KOPT-K1 (cell line): ENCODE results near the gene MGAT5.

Experiments used
- H3K27ac ChIP-seq: fragments of 200-600 bp; sonication (generic); 2 replicates; pipeline ENCODE4 v1.5.1; 2016; ENCODE audit warnings: antibody characterized with exemption, mild to moderate bottlenecking, low read depth, low read length; ENCODE audit not compliant: poor library complexity, severe bottlenecking
- H3K36me3 ChIP-seq: fragments of 200-600 bp; sonication (generic); 2 replicates; pipeline ENCODE4 v1.5.1; 2017; ENCODE audit warnings: antibody characterized with exemption, mild to moderate bottlenecking, low read length, moderate library complexity; ENCODE audit not compliant: insufficient read depth
- H3K9me3 ChIP-seq: fragments of 200-600 bp; sonication (generic); 2 replicates; pipeline ENCODE4 v1.5.1; 2017; ENCODE audit warnings: antibody characterized with exemption, low read length, mild to moderate bottlenecking; ENCODE audit not compliant: insufficient read depth, poor library complexity, severe bottlenecking

MGAT5 gene

GRCh38 chr2:134372141-134372540 lies 118.3 kb downstream of the MGAT5 start:
- 0 out of 2 replicates have a peak, but pooled peaks cover 6% of the 10 kb centered on the region for H3K36me3 ChIP-seq
- H3K27ac ChIP-seq = no peak overlapping the region
- no peaks in the 10 kb centered on the region for H3K9me3 ChIP-seq

GRCh38 chr2:134372611-134373131 lies 118.8 kb downstream of the MGAT5 start:
- Histone ChIP-seq H3K27ac (no peak overlapping the region), H3K9me3 (no peaks in the 10 kb centered on the region), H3K36me3 (0 out of 2 replicates have a peak, but pooled peaks cover 6% of the 10 kb centered on the region)

GRCh38 chr2:134375935-134376334 lies 122.1 kb downstream of the MGAT5 start:
- 0 out of 2 replicates have a peak, but pooled peaks cover 6% of the 10 kb centered on the region for H3K36me3 ChIP-seq
- no peak overlapping the region for H3K27ac ChIP-seq
- no peaks in the 10 kb centered on the region for H3K9me3 ChIP-seq

- Histone ChIP-seq H3K27ac (no peak overlapping the region), H3K9me3 (no peaks in the 10 kb centered on the region), H3K36me3 (0 out of 2 replicates have a peak, but pooled peaks cover 6% of the 10 kb centered on the region)
Observed at GRCh38 chr2:134377730-134378129, 123.9 kb downstream of the MGAT5 start.

GRCh38 chr2:134379293-134379692 lies 125.4 kb downstream of the MGAT5 start:
- H3K9me3 ChIP-seq = no peaks in the 10 kb centered on the region
- no peaks in the 10 kb centered on the region for H3K36me3 ChIP-seq

GRCh38 chr2:134379722-134380121 lies 125.8 kb downstream of the MGAT5 start:
- H3K9me3 ChIP-seq = no peaks in the 10 kb centered on the region
- no peaks in the 10 kb centered on the region for H3K36me3 ChIP-seq
- no peak overlapping the region for H3K27ac ChIP-seq

More at GRCh38 chr2:134379293-134379692, 125.4 kb downstream of the MGAT5 start:
- no peak overlapping the region for H3K27ac ChIP-seq

GRCh38 chr2:134381141-134381540 lies 127.3 kb downstream of the MGAT5 start:
- H3K9me3 ChIP-seq = no peaks in the 10 kb centered on the region
- H3K27ac ChIP-seq = no peak overlapping the region
- H3K36me3 ChIP-seq = no peaks in the 10 kb centered on the region

- Histone ChIP-seq H3K9me3 (no peaks in the 10 kb centered on the region), H3K27ac (no peak overlapping the region), H3K36me3 (no peaks in the 10 kb centered on the region)
Observed at GRCh38 chr2:134384131-134384530, 130.3 kb downstream of the MGAT5 start.

- H3K36me3 ChIP-seq = no peaks in the 10 kb centered on the region
- no peak overlapping the region for H3K27ac ChIP-seq
Observed at GRCh38 chr2:134385195-134385594, 131.3 kb downstream of the MGAT5 start.

GRCh38 chr2:134386310-134386709 lies 132.4 kb downstream of the MGAT5 start:
- no peak overlapping the region for H3K27ac ChIP-seq
- H3K9me3 ChIP-seq = no peaks in the 10 kb centered on the region
- H3K36me3 ChIP-seq = no peaks in the 10 kb centered on the region

More at GRCh38 chr2:134385195-134385594, 131.3 kb downstream of the MGAT5 start:
- H3K9me3 ChIP-seq = no peaks in the 10 kb centered on the region

- no peak overlapping the region for H3K27ac ChIP-seq
- H3K36me3 ChIP-seq = no peaks in the 10 kb centered on the region
- H3K9me3 ChIP-seq = no peaks in the 10 kb centered on the region
Observed at GRCh38 chr2:134389381-134389780, 135.5 kb downstream of the MGAT5 start.

- H3K27ac ChIP-seq = no peak overlapping the region
- H3K36me3 ChIP-seq = no peaks in the 10 kb centered on the region
- no peaks in the 10 kb centered on the region for H3K9me3 ChIP-seq
Observed at GRCh38 chr2:134391751-134392160, 137.9 kb downstream of the MGAT5 start.

GRCh38 chr2:134392442-134393074 lies 138.7 kb downstream of the MGAT5 start:
- Histone ChIP-seq H3K36me3 (no peaks in the 10 kb centered on the region; the same call in 1 of the 2 replicates), H3K9me3 (no peaks in the 10 kb centered on the region), H3K27ac (no peak overlapping the region)

GRCh38 chr2:134393075-134393461 lies 139.2 kb downstream of the MGAT5 start:
- no peaks in the 10 kb centered on the region for H3K9me3 ChIP-seq
- no peaks in the 10 kb centered on the region; the same call in 1 of the 2 replicates for H3K36me3 ChIP-seq
- no peak overlapping the region for H3K27ac ChIP-seq

GRCh38 chr2:134395779-134396178 lies 141.9 kb downstream of the MGAT5 start:
- no peaks in the 10 kb centered on the region for H3K9me3 ChIP-seq
- no peaks in the 10 kb centered on the region; the same call in 1 of the 2 replicates for H3K36me3 ChIP-seq
- H3K27ac ChIP-seq = no peak overlapping the region

GRCh38 chr2:134396493-134396892 lies 142.6 kb downstream of the MGAT5 start:
- no peak overlapping the region for H3K27ac ChIP-seq
- H3K9me3 ChIP-seq = no peaks in the 10 kb centered on the region
- no peaks in the 10 kb centered on the region; the same call in 1 of the 2 replicates for H3K36me3 ChIP-seq
